T-helper 1 cell (primary cell): ENCODE results near the gene CLCA2.

ENCODE experiments used
- DNase-seq, 5 donors: peaks; one replicate each; pipeline ENCODE4 v3.0.0-alpha.2; 2012 to 2020

Gene CLCA2

GRCh38 chr1:86478416-86479156 is 54.6 kb downstream of the CLCA2 start:
- no peak for DNase-seq

GRCh38 chr1:86481966-86482365 is 58.0 kb downstream of the CLCA2 start:
- no peak for DNase-seq

- no peak for DNase-seq
These were observed 63.3 kb downstream of the CLCA2 start for GRCh38 chr1:86487131-86487810.

DNA sequence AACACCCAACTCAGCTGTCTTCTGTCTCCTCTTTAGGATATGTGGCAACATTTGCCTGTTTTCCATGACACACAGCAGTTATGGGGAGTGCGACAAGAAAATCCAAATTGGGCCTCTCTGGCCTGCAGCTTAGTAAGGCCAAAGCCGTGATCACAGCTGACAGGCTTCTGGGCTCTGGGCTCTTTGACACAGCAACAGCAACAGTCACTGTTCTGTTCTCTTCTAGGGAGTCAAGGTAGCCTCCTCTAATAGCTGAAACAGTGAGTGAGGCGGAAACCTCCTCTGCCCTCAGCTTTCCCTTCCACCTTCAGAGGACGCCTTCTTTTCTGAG is 63.8 kb downstream of the CLCA2 start:
- no peak for DNase-seq

GRCh38 chr1:86489242-86489878 is 65.4 kb downstream of the CLCA2 start:
- no peak for DNase-seq

DNA sequence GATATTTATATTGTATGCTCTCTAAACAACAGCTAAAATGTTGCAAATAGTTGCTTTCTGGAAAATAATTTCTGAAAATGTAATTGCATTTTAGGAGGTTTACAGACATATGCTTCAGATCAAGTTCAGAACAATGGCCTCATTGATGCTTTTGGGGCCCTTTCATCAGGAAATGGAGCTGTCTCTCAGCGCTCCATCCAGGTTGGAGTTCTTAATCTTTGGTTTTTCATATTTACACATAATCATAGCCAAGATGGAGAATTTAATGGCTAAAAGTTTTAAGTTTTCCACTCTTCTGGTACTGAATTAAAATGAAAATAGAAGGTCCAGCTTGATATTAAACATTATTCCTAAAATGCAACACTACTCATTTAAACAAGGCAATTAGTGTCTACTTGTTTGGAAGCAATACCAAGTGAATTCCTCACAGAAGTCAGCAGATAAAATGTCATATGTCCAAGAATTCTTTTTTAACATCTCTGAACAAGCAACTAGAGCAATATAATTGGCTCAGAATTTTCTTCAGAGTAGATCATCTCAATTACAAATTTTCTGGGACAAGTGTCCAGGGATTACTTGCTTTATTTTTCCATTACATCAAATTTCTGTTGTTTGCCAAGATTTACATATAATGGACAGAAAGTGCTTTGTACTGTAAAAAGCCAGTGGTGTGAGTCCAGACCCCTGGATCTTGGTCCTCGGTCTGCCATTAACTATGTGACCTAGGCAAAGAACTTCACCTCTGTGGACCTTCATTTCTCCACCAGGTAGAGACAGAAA is 67.4 kb downstream of the CLCA2 start:
- DNase-seq: no peak

DNA sequence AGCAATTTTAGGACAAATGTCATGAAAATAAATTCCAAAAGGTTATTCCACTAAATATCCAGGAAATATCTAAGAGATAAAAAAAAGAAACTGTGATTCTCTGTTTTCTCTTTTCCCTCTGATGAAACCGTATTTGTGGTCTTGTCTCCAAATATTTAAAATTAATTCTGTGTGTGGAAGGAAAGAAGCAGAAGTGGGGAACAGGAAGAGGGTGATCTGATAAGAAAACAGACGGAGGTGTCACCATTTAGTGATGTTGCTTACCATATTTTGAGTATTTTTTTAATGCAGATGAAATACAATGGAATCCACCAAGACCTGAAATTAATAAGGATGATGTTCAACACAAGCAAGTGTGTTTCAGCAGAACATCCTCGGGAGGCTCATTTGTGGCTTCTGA is 74.3 kb downstream of the CLCA2 start:
- no peak for DNase-seq

DNA sequence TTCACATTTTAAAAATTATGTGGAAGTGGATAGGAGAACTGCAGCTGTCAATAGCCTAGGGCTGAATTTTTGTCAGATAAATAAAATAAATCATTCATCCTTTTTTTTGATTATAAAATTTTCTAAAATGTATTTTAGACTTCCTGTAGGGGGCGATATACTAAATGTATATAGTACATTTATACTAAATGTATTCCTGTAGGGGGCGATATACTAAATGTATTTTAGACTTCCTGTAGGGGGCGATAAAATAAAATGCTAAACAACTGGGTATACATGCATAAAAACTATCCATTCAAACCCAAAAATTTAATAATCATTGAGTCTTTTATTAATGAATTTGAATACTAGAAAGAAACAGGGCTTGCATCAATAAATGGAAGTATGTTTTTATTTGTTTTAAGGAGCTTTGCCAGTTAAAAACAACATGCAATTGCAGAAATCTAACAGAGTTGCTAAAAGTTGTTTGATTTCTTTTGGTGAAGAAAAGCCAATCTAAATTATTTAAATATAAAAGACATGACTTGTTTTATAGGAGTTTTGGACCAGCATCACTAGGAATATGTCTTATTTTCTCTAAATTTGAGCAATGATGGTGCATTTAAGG is 76.1 kb downstream of the CLCA2 start:
- DNase-seq: peak in 1 of 5 donors; percentile 36

GRCh38 chr1:86500714-86501113 is 76.7 kb downstream of the CLCA2 start:
- no peak for DNase-seq

GRCh38 chr1:86502125-86502646 is 78.2 kb downstream of the CLCA2 start:
- DNase-seq: peak in 3 of 5 donors; percentile 10 to 30 (median 18)

DNA sequence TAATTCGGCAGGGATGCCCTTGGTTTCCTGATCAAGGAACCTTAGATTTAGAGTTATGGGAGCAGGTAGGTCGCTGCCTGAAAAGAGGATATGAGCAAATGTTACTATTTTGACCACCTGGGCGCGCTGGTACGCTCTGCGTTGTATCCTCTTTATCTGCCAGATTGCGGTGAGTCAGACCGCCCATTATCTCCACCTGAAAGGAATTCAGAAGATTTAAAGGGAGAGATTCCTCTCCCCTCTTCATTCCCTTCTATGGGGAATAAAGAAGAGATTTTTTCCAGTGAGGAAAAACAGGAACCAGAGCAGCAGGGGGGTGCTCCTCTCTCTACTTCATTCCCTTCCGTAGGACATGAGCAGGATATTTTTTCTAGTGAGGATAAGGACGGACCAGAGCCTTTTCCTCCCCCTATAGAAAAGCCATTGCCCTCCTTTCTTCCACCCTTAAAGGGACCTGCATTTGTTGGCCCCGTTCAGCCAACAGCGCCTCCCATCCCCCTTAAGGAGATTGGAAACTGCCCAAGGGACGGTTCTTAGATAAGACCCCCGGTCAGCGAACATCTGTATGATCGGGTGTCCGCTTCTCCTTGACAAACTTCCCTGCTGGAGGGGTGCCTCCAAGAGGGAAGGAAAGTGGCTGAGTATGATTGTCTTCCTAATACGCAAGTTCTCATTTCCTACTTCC is 78.9 kb downstream of the CLCA2 start:
- no peak for DNase-seq

DNA sequence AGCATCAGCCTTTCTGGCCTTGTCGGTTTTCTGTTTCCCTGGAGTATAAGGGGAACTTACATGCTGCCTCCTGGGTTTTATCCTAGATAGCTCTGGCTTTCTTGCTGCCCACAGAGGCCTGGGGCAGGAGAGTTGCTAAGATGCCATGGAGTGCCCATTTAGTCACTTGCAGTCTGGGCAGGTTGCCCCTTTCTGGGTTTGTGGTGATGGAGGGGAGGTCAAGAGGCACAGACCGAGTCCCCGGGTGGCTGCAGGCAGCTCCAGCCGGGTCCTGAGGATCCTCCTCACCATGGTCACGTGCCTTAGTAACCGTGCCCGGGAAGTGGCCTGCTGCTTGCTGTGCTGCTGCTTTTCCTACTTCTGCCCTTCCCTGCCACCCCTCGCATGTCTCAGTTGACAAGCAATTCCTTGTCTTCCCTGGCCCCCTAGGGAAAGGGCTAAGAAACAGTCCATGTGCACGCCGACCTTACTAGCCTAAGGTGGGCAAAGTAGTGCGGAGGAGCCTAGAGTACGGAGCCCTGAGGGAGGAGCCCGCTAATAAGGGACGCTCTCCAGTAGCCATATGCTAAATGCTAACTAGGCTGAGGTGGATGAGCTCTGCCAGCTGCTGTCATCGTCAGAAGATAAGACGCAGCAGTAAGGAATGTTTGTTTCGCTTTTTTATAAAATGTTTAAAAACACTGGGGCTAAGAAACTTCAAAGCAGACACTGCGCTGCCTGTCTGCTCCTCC is 79.6 kb downstream of the CLCA2 start:
- DNase-seq: no peak

- DNase-seq: no peak
These were observed 80.1 kb downstream of the CLCA2 start for GRCh38 chr1:86504137-86504479.

DNA sequence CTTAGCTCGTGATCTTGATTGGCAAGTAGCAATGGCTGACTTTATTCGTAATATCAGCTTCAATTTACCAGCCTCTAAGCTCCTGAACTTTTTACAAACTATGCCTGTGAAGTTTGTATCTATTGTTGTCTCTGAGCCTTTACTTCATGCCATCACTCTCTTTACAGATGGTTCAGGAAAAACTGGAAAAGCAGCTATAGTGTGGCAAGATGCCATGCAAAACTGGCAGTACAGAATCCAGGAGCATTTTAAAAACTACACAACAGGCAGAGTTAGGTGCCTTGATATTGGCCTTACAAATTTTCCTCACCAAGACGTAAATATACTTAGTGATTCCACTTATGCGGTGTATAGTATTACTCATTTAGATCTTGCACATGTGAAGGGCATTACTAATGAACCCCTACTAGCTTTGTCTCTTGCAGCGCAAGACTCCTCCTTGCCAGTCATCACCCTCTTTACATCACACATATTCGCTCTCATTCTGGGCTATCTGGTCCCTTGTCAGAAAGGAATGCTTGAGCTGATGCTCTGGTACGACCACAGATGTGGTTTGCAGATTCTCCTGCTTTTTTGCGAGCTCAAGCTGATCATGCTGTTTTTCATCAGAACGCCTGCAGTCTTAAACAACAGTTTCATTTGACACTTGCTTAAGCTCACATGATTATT is 81.1 kb downstream of the CLCA2 start:
- no peak for DNase-seq

GRCh38 chr1:86505564-86505902 is 81.6 kb downstream of the CLCA2 start:
- DNase-seq: no peak
